Retinal pigment epithelial cell (primary cell): ENCODE results near the gene RBMY1J.
"Not testable (repeated sequence)": the region's sequence is repeated elsewhere in the genome, so short reads cannot be mapped to it uniquely, and the experiment has no call there.

ENCODE experiments used
- DNase-seq: peaks from one replicate; pipeline ENCODE4 v3.0.0-alpha.2; 2010; ENCODE audit warnings: low read depth
- H3K4me3 ChIP-seq: 2 replicates; pipeline ENCODE4 v1.5.1; 2011; ENCODE audit warnings: mild to moderate bottlenecking, low read length, control low read depth, moderate library complexity
- CTCF ChIP-seq: conservative IDR thresholded peaks from 2 replicates; pipeline ENCODE4 v1.5.1; 2011; ENCODE audit warnings: low read depth, low read length, control low read depth, inconsistent platforms

RBMY1J gene

GRCh38 chrY:22403110-22403509, at the start of gene RBMY1J:
RBMY1J (plus strand) TSS chrY:22403410; CDS start chrY:22405448, 2,038 bp downstream.
- H3K4me3 ChIP-seq, DNase-seq: not testable (repeated sequence)

GRCh38 chrY:22367416-22367815, 35.8 kb upstream of the RBMY1J start:
- no peak for DNase-seq

DNA sequence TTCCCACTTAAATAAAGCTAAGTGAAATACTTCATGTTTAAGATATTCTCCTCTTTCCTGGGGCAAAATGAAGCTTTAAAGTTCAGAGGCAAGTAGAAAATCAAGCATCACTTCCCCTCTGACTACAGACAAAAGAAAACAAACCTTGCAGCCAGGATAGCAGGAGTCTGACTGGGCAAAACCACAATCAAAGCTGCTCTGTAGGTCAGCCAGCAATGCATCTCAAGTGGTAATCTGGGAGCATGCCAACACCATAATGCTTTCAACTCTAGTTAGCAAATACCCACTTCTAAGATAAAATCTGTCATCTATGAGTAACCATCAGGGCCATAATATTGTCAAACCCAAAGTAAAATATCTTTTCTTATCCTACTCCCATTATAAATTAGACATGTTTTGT, 32.6 kb upstream of the RBMY1J start:
- DNase-seq = no peak
- TF ChIP-seq CTCF = no peak
- no peak overlapping the region for H3K4me3 ChIP-seq

More at GRCh38 chrY:22367416-22367815, 35.8 kb upstream of the RBMY1J start:
- H3K4me3 ChIP-seq = no peak overlapping the region
- TF ChIP-seq CTCF = no peak

GRCh38 chrY:22373494-22373893, 29.7 kb upstream of the RBMY1J start:
- no peak overlapping the region for H3K4me3 ChIP-seq
- no peak for DNase-seq
- TF ChIP-seq CTCF = no peak

- not testable (repeated sequence) for H3K4me3 ChIP-seq, DNase-seq
These were observed 41.6 kb downstream of the RBMY1J start for GRCh38 chrY:22444718-22445396.

DNA sequence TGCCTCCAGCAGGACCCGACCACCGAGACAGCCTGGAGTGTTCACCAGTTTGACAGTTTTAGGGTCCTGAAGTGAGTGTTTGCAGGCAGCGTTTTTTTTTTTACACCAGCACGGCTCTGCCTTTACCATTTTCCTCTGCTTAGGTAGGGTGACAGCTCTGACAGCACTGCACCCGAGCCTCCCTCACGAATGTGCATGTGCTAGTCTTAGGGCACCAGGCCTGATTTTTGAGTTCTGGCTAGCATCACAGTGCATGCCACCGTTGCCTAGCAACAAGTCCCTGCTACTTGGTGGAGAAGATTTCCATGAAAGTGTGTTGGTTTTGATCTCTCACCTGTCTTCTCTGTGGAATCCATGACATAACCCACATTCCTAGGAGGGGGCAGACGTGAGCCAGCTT, 52.3 kb downstream of the RBMY1J start:
- not testable (repeated sequence) for DNase-seq, H3K4me3 ChIP-seq

GRCh38 chrY:22461962-22462361, 58.8 kb downstream of the RBMY1J start:
- DNase-seq = not testable (repeated sequence)

More at GRCh38 chrY:22461962-22462361, 58.8 kb downstream of the RBMY1J start:
- H3K4me3 ChIP-seq = not testable (repeated sequence)
